DMS53 (cell line): ENCODE measurements around the gene MED25.

Experiments used
- DNase-seq: peaks from one replicate; lab custom pipeline; 2025; lab: John Stamatoyannopoulos, UW

Gene MED25

GRCh38 chr19:49816590-49816989, 1.5 kb upstream of the MED25 start:
- peak; percentile 38 for DNase-seq

GRCh38 chr19:49818649-49819370, 721 bp downstream of the MED25 start:
- peak; percentile 56 for DNase-seq

- peak; percentile 24 for DNase-seq
Measured at GRCh38 chr19:49819452-49820115, 1.5 kb downstream of the MED25 start.

DNA sequence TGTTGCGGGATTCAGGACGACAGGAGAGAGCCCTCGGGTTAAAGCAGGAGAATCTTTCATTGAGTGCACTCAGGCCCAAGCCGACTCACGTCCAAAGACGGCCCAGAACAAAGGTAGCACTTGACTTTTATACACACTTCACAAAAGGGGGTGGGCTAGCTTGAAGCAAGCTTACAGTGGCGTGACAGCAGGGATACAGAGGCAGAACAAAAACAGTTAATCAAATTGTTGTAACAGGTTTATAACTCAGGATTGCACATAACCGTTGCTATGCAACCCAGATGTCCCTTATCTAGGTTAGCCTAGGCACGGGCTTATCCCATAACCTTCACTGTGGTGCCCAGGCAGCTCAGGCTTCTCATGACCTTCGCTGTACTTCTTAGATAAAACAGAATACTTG, 2.0 kb downstream of the MED25 start:
- DNase-seq = peak; percentile 22

GRCh38 chr19:49823472-49823871, 5.4 kb downstream of the MED25 start:
- DNase-seq = peak; percentile 97

- DNase-seq = no peak
Measured at GRCh38 chr19:49824662-49825061, 6.6 kb downstream of the MED25 start.

DNA sequence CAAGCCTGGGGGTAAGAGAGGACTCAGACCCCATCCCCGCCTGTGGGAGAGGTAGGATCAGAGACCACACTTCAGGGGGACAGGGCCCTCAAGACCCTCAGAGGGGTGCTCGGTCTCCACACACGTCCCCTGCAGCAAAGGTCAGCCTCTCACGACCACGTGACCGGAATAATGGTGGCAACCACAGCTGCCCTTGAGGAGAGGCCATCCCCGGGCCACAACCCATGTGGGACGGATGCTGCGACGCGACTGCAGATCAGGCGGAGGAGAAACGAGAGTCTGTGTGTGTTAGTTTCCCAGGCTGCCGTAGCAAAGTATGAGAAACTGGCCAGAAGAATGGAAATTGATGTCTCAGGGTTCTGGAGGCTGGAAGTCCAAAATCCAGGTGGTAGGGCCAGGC, 8.9 kb downstream of the MED25 start:
- DNase-seq = no peak

DNA sequence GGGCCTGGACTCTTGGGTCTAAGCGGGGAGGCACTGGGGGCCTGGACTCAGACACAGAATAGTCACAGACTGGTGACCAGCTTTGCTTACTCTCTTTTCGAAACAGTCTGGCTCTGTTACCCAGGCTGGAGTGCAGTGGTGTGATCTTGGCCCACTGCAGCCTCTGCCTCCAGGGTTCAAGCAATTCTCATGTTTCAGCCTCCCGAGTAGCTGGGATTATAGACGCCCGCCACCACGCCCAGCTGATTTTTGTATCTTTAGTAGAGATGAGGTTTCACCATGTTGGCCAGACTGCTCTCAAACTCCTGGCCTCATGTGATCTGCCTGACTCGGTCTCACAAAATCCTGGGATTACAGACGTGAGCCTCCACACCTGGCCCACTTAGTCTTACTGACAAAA, 11.1 kb downstream of the MED25 start:
- no peak for DNase-seq

GRCh38 chr19:49829721-49830120, 11.6 kb downstream of the MED25 start:
- no peak for DNase-seq

DNA sequence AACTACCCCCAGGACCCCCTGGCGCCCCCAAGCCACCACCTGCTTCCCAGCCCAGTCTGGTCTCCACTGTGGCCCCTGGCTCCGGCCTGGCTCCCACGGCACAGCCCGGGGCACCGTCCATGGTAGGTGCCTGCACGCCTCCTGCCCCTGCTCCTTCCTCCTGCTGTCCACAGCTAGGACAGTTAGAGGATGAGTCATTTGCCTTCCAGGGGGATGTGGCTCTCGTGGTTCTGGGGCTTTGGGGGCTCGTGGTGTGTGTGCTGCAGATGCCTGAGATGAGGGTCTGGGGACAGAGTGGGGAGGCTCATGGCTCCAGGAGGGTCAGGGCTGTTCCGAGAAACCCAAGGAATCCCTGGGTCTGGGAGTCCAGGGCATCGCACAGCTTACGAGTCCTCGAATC, 12.7 kb downstream of the MED25 start:
- no peak for DNase-seq

DNA sequence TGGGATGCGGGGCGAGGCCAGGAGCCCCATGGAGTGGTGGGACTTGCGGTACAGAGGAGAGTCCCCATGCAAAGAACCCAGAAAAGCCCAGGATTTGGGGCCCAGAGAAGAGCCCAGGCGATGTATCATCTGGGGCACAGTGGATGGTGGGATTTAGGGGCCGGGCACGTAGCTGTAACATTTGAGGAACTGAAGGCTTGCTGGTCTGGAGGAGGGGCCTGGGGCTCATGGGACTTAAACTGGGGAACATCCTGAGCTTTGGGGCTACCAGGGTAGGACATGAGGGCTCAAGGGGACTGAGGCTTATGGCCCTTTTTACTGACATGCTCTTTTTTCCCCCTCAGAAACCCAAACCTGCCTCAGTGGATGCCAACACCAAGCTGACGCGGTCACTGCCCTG, 13.5 kb downstream of the MED25 start:
- no peak for DNase-seq

DNA sequence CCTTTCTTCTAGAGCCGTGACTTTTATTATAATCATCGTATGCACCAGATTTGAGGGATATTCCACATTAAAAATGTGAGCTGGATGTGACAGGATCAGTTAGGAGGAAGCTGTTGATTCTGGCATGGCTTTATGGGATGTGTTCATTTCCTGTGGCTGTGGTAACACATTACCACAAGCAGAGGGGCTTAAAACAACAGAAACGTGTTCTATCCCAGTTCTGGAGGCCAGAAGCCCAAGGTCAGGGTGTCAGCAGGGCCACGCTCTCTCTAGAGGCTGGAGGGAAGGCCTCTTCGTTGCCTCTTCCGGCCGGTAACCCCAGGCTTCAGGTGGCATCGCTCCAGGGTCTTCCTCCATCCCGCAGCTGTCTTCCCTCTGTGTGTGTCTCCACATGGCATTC, 14.5 kb downstream of the MED25 start:
- no peak for DNase-seq

DNA sequence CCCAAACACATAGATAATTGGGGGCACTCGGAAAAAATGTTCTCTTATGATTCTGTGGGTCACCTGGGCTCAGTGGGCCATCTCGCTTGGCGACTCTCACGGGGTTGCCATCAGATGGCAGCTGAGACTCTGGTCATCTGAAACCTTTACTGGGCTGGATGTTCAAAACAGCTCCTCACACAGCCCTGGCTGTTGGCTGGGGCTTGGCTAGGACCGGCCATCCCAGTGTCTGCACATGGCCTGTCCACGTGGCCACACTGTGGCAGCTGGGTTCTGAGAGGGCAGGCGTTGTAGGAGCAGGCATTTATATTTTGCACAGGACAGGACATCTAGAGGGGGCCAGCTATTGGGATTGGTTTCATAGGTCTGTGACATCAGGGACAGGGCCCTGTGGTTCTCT, 15.5 kb downstream of the MED25 start:
- DNase-seq = no peak

DNA sequence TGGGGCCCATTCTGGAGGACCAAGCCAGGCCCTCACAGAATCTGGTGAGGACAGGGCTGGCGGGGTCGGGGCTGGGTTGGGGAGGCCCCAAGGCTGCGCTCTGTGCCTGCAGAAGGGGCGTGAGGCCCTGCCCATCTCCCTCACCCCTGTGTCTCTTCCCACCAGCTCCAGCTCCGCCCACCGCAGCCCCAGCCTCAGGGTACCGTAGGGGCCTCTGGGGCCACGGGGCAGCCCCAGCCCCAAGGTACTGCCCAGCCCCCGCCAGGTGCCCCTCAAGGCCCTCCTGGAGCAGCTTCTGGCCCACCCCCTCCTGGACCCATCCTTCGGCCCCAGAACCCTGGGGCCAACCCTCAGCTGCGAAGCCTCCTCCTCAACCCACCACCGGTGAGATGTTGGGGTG, 17.5 kb downstream of the MED25 start:
- no peak for DNase-seq

- DNase-seq = no peak
Measured at GRCh38 chr19:49836176-49837008, 18.3 kb downstream of the MED25 start.

DNA sequence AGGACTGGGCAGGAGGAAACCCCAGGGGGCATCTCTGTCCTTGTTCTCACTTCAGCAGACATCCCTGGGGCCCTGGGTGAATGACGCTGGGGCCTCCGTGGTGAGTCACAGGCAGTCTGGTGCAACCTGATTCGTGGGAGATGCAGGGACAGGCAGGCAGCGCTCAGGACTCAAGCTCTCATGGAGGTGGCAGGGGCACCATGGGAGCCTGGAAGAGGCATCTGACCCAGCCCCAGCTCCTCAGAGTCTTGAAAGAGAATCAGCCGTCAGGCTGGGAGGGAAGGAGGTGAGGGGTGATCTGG, 18.9 kb downstream of the MED25 start:
- no peak for DNase-seq

GRCh38 chr19:49837425-49837824, 19.3 kb downstream of the MED25 start:
- DNase-seq = no peak

DNA sequence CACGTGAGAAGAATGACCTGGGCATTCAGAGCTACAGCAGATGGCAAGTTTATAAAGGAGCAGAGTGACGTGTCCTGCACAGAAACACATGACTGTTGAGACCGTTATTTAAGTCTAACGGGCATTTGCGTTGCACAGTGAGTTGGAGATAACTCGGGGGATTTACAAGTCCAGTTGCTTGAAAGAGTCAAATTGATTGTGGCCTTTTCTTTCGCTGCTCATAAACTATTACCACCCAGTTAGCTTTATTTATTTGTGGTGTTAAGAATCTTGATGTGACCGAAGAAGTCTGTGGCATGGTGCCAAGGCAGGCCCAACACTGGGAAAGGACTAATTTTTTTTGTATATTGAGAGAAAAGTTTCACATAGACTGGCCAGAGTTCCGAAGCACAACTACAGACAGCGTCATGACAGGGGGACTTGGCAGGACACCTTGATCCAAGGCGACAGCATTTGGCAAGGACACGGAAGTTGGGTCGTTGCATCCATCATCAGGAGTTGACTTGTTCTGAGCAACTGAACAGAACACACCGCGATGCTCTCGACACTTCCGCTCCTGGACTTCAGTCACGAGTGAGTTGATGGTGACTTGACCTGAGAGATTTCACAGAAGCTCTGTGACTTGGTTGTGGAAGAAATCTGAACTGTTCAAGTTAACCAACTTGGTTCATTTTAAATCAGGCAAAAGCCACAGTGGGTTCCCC, 20.9 kb downstream of the MED25 start:
- DNase-seq = no peak

- DNase-seq = no peak
Measured at GRCh38 chr19:49839713-49840112, 21.6 kb downstream of the MED25 start.

- no peak for DNase-seq
Measured at GRCh38 chr19:49840321-49840720, 22.2 kb downstream of the MED25 start.

- DNase-seq = no peak
Measured at GRCh38 chr19:49840736-49841249, 22.7 kb downstream of the MED25 start.

- no peak for DNase-seq
Measured at GRCh38 chr19:49843265-49843664, 25.2 kb downstream of the MED25 start.
